Mesenteric fat pad (tissue), 1 donor: ENCODE measurements around the gene SLC23A2. TPM values are rescaled to one million over a fixed set of nuclear protein-coding genes. Genes with fewer than 3 reads are reported as not detected.
"Not testable (repeated sequence)": the region's sequence is repeated elsewhere in the genome, so short reads cannot be mapped to it uniquely, and the experiment has no call there.

Experiments
- DNase-seq: peaks from one replicate; pipeline ENCODE4 v3.0.0-alpha.2; 2020; ENCODE audit warnings: low spot score
- total RNA-seq: library from RNA; stranded (reverse); fragmentation: NEBNext Ultra II Directional; extraction: Animal tissue kit (Norgen Biotek cat#: 25700); gene quantifications from one replicate; pipeline ENCODE4 v1.2.1, GENCODE V29; 2021
- donor health status: DM: yes; HTN: yes; CAD: no.

SLC23A2 gene
- total RNA-seq, 1 donor from 2014 or later, result 22.2 TPM

DNA sequence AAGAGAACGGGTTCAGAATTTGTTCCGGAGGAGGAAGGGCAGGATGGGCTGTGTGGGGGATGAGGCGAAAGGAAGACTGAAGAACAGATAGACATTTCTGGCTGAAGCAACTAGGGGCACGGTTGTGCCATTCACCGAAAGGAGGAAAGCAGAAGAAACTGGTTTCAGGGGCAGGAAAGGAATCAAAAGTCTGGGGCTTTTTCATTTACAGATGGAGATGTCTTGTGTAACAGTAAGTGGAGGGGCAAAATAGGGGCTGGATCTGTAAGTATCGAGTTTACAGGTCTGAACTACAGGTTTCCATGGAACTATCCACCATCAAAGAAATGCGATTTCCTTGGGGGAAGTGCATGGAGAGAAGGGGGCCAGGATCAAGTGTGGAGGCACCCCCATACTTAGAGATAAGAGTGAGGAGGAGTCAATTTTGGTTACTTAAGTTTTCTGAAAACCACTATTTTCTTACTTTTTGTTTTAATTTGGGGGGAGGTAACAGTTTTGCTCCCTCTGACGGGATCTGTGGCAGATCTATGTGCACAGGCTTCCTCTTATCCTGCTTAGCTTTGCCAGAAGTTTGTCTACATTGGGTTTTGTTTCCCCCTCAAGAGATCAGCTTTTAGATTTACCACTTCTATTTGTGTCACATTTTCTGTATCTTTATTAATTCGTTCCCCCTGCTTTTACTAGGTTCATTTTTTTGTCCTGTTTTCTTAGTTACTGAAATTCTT, 120.1 kb downstream of the SLC23A2 start:
- no peak for DNase-seq

DNA sequence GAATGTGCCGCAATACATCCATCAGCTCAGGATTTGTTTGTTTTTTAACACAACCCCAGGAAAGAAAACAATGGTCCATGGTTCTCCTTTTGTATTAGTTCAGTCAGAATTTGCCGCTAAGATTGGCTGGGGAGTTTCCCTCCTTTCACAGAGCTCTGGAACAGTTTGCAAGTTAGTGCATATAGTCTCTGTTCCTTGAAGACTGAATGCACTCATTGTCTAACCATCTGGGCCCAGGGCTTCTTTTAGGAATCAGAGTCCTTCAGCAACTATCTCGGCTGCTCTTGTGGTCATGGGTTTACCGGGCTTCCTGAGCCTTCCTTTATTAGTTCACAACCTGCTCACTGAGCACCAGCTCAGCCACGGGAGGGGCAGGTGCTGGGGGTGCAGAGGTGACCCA, 121.3 kb downstream of the SLC23A2 start:
- no peak for DNase-seq

DNA sequence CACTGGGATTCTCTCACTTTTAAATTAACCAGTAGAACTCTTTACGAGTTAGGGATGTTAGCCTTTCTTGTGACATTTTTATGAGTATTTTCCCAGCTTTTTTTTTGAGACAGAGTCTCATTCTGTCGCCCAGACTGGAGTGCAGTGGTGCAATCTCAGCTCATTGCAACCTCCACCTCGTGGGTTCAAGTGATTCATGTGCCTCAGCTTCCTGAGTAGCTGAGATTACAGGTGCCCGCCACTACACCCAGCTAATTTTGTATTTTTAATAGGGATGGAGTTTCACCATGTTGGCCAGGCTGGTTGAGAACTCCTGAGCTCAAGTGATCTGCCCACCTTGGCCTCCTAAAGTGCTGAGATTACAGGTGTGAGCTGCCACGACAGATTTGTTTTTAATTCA, 123.2 kb downstream of the SLC23A2 start:
- DNase-seq, result not testable (repeated sequence)

DNA sequence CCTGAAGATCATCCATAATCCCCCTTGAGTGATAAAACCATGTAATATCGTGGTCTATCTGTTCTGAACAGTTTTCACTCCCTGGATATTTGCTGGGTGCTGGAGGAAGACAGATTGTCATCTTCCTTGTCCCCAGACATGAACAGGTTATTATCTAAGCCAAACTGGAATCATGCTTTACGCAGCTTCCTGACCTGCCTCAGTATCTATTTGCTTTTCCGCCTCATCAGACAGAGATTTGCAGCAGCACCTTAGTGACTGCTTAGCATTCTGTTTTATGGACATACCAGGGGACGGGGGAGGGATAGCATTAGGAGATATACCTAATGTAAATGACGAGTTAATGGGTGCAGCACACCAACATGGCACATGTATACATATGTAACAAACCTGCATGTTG, 124.6 kb downstream of the SLC23A2 start:
- no peak for DNase-seq

DNA sequence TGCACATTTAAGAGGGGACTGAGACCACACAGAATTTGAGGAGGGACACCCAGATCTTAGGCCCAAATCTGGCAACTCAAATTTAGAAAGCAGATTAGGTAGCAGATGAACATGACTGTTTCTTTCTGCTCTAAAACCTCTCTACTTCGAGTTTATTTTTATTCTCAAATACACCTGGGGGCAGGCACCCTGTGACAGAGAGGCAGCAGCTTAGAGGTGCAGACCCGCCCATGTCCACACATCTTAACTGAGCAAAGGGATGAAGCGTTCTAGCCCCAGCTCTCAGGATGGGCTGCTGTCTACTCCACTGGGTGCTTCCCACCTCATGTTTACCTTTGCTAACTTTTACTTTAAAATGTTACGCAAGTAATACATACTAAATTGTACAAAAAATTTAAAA, 125.0 kb downstream of the SLC23A2 start:
- DNase-seq, result no peak

DNA sequence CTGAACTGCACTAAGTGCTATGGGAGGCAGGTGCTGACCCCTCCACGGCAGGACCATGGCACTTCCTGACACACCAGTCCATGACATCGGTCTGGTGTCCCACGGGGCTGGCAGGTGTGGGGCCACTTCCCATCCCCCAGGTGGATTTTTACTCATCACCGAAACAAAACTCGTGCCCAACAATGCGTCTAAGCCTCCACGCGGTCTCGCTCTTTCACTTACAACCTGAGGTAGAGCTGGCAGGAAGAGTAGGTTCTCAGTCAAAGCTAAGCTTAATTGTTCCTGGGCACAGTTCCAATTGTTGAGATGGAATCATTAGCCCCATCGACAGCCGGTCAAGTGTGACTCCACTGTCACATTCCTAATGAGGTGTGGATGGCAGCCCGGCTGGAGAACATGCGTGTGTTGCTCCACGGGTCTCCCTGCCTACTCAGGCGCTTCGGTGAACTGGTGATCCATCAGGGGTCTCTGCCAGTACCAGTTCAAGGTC, 125.7 kb downstream of the SLC23A2 start:
- no peak for DNase-seq

DNA sequence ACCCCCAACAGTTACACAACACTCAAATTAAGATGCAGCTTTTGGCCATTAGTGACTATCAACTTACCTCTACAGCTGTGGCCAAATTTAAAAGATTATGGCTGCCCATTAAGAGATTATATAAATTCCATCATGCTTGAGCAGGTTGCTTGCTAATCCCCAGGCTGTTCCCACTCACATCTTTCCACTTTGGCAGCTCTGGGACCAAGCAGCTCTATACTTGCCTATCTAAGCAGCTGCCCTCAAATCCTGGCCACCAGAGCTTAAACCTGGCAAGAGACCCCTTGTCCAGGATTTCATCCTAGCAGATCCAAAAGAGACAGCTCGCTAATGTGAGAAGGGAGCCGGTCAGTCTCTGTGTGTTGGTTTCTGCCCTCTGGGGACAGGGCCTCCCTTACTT, 127.9 kb downstream of the SLC23A2 start:
- DNase-seq, result no peak

DNA sequence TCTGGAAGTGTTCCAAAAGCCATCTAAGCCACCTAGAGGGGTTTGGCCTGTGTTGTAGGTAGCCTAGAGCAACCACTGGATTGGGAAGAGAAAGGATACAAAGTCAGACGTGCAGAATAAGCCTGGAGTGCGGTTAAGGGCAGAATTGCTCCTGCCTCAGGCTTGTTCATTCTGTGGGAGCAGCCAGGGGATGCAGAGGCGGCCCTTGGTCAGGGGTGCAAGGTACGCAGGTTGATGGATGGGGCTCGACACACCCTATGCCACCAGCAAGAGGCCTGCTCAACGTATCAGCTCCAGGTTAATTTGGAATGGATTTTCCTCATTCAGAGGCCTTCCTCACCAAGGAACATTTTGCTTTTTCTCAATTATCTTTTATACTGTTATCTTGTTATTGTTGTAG, 129.8 kb downstream of the SLC23A2 start:
- no peak for DNase-seq

DNA sequence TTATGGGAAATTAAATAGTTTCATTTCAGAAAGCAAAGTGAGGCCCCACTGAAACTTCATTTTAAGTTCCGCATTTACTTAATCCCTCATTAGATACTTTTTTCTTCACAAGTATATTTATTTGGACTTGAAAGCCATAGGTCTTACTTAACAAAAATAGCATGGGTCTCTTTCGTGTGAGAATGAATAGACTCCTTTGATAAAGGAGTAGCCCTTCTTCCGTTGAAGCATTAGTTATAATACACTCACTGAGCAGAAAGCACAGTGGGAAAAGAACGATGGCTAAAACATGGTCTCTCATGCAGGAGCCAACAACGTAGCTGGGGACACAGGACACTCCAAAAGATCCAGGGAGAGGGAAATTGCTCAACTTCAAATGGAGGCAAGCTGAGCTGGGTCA, 130.4 kb downstream of the SLC23A2 start:
- DNase-seq, result no peak

DNA sequence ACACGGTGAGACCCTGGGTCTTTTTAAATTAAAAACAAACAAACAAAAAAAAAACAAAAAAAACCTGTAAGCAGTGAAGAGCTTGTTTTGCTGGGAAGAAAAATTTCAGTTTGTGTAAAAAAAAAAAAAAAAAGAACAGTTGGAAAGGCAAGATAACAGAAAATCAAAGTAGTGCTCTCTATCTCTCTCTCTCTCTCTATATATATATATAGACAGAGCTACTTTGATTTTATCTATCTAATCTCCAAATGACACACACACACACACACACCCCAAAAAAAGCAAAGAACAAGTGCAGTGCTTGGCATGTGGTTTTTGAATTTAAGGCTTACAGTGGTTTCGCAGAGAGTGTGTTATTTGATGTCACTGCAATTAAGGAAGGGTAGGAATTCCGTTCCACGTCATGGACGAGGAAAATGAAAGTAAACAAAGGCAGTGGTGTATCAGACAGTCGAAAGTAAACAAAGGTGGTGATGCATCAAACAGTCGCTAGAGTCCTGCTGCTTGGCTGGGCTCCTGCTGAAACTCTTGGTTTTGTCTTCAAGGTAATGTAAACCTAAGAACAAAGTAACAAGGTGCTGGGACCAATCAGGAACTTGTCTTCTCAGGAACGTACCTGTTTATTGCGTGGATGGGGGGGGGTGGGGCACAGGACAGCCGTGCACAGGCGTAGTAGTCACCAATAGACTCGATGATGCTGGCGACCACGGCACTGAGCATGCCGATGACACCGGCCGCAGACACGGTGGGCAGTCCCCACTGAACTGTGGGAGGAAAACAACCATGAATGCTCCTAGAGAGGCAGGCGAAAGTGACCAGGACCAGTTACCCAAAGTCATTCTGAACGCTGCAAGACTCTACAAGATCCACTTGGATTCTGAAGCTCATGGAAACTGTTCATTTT, 131.8 kb downstream of the SLC23A2 start:
- DNase-seq, result no peak

DNA sequence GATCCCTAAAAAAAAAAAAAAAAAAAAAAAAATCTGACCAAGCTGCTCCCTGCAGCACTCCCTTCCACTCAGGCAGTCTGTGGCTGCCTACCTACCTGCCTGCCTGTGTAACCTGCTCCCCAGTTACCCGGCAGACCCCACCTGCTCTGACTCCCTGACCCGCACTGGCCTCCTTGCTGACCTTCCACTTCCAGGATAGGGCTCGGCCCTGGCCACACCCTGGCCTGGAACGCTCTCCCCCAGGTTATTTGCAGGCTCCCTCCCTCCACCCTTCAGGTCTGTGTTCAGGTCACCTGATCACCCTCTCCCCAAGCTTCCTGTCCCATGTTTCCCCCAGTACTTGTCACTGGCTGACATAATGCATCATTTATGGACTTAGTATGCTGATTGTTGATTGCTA, 134.3 kb downstream of the SLC23A2 start:
- DNase-seq, result no peak

DNA sequence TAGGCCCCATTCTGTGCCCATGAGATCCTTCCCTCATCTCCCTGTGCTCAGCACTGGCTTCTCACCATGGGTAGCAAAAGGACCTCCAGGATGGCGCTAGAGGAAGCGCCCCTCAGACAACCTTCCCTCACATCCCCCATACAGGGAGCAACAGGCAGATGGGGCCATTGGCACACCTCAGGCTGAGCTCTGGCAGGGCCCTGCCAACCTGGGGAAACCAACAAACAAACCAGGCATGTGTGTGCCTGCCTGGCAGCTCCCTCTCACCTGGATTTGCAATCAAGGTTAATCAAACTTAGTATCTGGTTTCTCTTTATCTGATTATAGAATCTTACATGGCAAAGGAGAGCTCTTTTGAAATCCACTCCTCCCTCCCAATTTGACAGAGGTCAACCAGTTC, 134.9 kb downstream of the SLC23A2 start:
- no peak for DNase-seq

DNA sequence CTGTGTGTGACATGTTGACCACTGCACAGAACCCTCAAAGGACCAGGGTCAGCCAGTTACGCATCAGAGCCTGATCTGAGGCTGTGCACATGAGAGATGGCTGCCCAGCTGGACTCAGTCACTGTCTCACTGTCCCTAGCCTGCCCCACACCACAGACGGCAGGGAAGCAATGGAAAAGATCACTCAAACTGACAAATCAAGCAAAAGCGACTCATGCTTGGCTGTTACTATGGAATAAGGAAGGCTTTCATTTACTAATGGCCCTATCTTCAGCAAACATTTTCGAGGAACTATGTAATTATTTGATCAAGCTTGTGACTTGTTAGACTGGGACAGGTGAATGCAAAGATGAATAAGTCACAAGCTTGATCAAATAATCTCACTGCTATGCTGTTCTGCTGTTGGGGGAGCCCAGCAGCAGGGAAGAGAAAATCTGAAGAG, 137.0 kb downstream of the SLC23A2 start:
- no peak for DNase-seq

DNA sequence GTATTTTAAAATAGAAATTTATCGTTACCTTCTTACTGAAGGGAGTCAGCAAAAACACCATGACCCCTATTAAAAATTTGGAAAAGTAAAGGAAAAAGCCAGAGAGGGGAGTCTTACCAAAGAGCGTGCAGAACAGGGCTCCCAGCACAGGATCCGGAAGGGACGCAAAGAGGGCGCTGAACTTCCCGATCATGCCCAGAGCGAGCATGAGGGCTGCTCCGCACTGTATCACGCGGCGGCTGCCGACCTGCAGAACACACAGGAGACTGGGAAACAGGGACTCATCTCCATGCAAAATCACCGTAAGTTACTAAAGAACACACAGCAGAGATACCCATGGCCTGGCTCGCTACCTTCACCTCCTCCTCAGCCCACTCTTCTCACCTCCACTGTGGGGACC, 138.6 kb downstream of the SLC23A2 start:
- no peak for DNase-seq

DNA sequence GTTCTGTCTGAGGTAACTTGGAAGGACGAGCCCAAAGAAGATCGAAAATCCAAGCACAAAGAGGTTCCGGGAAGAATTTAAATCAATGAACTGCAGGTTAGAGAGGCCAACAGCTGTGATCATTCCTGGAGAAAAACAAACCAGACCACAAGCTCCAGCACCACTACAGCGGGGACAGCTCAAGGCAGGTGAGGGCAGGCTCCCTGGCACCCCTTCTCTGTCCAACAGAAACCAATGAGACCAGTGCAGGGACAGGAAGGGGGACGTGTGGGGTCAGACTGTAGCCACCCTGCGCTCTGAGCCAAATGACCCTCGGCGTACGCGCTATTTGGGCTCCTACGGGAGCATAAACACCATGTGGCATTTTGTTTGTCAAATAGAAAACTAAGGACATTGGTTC, 139.3 kb downstream of the SLC23A2 start:
- DNase-seq, result no peak

DNA sequence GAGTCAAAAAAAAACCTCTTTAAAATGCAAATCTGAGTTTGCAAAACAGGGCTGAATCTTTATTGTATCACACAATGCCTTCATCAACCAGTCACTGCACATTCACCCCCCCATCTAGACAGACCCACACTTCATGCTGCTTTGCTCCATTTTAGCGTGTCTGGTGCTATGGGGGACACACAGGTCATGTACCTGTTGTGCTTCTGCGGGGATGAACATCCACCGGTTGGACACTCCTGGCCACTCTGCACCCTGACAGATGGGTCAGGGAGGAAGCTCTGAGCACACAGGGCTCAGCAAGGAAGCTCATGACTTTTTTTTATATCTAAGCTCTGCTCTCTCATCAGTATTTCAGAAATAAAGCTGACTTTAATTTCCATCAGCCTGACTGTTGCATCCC, 143.3 kb downstream of the SLC23A2 start:
- no peak for DNase-seq

DNA sequence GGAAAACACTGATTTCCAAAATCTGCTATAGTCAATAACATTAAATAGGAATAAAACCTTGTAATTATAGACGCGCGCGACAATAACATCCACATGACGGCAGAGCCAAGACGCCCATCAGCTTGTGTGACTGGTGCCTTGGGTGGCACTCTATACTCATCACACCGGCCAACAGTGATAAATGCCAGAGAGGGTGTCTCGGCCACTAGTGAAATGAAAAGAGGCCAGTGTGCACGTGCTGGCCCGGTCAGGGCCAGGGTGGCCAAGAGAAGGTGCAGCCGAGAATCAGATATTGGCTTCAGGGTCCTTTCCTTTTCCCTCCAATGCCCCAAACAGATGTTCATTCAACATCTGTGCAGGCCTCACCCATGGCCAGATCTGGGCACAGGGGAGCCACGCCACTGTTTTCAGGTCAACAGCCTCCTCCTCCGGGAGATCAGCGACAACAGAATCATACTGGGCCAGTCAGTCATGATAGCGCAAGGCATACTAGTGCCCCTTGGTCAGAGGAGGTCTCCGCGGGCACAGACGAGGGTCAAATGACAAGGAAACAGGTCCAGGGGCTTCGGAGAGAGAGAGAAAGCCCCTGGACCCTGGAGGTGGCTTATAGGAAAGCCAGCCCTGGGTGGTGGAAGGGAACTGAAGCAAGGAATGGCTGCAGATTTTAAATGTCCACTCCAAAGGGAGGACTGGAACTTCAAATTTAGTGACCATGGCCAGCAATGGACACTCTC, 145.1 kb downstream of the SLC23A2 start:
- no peak for DNase-seq

DNA sequence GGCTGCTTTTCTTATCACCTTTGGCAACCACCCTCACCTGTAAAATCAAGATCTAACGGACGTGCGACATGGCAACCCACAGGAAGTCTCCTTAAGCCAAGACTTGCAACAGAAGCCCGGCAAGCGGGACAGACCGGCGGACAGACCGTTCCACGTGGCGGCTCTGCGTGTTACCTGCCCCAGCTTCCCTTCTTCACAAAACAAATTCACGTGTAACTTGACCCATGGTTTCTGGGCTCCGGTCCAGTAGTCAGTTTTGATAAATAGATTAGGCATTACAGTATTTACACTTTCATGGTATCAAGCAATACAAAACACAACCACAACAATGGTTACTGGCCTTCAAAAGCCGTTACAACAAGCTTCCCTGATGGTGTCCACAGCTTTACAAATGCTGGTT, 145.8 kb downstream of the SLC23A2 start:
- no peak for DNase-seq

DNA sequence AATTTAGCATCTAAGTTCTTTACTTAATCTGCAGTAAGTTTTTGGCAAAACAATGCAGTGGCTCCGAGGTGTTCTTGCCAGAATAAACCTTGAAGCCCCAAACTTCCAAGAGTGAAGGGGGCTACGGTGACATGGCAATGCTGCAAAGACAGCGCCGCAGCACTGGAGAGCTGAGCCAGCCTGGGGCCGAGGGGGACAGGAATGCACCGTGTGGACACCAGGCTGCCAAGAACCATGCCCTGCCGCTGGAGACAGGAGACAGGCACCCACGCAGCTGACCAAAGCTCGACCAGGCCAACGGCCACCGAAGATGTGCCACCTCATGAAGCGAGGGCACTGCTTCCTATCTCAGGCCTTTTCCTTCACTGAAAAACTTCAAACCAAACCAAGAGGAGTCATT, 146.2 kb downstream of the SLC23A2 start:
- DNase-seq, result no peak

DNA sequence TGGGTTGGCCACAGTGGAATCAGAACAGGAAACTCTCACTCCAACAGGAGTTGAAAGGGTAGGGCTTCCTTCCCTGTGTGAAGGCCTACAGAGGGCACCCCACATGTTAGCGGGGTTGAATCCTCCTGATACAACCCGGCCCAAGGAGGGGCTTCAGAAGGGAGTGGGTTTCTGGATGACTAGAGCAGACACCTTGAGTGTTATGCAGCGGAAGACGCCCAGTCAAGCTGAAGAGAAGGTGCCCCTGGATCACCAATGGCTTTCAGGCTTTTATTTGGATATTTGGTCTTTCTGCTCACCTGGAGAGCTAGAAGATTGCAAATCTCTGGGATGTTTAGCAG, 146.8 kb downstream of the SLC23A2 start:
- no peak for DNase-seq

DNA sequence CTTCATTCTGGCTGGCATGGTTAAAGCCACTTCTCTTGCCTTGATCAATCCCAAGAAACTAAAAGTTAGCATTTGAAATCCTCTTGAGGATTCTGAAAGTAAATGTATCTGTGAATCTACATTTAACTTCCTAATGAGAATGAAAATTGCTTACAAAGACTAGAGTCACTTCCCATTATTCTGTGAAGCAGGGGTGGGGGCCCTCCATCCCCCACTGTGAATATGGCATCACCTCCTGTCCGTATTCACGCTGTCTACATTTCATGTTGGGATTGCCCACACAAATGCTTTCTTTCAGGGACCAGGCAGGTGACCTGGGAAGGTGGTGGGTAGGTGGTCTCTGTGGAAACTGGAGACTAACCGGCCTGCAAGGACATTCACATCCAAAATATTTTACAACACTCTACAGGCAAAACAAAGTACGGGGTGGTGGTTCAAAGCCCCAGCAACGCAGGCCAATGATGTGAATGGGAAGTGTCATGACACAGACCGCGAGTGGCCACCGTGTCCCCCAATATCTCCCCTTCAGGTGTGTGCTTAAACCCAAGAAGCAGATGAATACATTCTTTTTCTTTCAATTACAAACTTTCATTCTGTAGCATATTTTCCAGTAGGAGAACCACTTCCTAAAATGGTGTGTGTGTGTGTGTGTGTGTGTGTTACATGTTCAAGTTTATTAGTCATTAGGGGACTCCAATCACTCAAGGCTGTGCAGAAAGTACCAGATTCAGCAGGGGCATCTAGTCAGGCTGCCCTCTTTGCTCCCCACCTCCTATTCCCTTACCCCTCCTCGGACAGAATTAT, 147.4 kb downstream of the SLC23A2 start:
- no peak for DNase-seq
